CD14-positive monocyte (primary cell): Measurements from ENCODE around the gene CERS4. TPM values are rescaled to one million over a fixed set of nuclear protein-coding genes. Genes with fewer than 3 reads are reported as not detected.

Source experiments
- DNase-seq, 3 donors: peaks; one replicate each; pipeline ENCODE4 v3.0.0-alpha.2; 2011 to 2022
- H2AFZ ChIP-seq: 2 replicates; pipeline ENCODE4 v1.6.0; 2012; ENCODE audit warnings: mild to moderate bottlenecking, low read depth, low read length, inconsistent platforms; ENCODE audit not compliant: insufficient read depth, poor library complexity, severe bottlenecking
- H3K27ac ChIP-seq, 2 donors: 1 replicate in 1 of 2; 2 replicates in 1 of 2; pipeline ENCODE4 v1.5.1; 2012 to 2013; ENCODE audit warnings: low read length in 2 of 2, control low read depth in 1 of 2, inconsistent platforms in 1 of 2, low read depth in 1 of 2, mild to moderate bottlenecking in 1 of 2
- H3K27me3 ChIP-seq, 2 donors: one replicate each; pipeline versions ENCODE4 v1.6.0 to v1.6.1; 2011 to 2013; ENCODE audit warnings: low read length in 2 of 2; ENCODE audit not compliant: control insufficient read depth in 2 of 2, insufficient read depth in 2 of 2
- H3K36me3 ChIP-seq, 2 donors: replicated peaks in 1 of 2; 1 replicate in 1 of 2; 2 replicates in 1 of 2; pipeline versions ENCODE4 v1.5.1 to v1.6.1; 2012 to 2013; ENCODE audit warnings: low read length in 2 of 2, control low read depth in 1 of 2, inconsistent platforms in 1 of 2, mild to moderate bottlenecking in 1 of 2; ENCODE audit not compliant: insufficient read depth in 2 of 2, control insufficient read depth in 1 of 2
- H3K4me1 ChIP-seq, 2 donors: 1 replicate in 1 of 2; 2 replicates in 1 of 2; pipeline versions ENCODE4 v1.5.1 to v1.6.1; 2012 to 2013; ENCODE audit warnings: low read length in 2 of 2, control low read depth in 1 of 2, inconsistent platforms in 1 of 2, mild to moderate bottlenecking in 1 of 2, moderate library complexity in 1 of 2; ENCODE audit not compliant: insufficient read depth in 2 of 2, control insufficient read depth in 1 of 2
- H3K4me2 ChIP-seq: replicated peaks from 2 replicates; pipeline ENCODE3; 2012; ENCODE audit warnings: low read length, moderate library complexity, mild to moderate bottlenecking; ENCODE audit not compliant: poor library complexity, severe bottlenecking; ENCODE audit errors: extremely low read depth
- H3K4me3 ChIP-seq, 3 experiments: fragments of 200-600 bp in 1 of 3; sonication (generic) in 1 of 3; replicated peaks in 1 of 3; 1 replicate in 2 of 3; 2 replicates in 1 of 3; pipeline ENCODE4 v1.5.1; 2011 to 2013; ENCODE audit warnings: low read length in 3 of 3, mild to moderate bottlenecking in 3 of 3, control low read depth in 2 of 3, low read depth in 2 of 3, inconsistent platforms in 1 of 3, moderate library complexity in 1 of 3
- H3K79me2 ChIP-seq: 2 replicates; pipeline ENCODE4 v1.6.0; 2012; ENCODE audit warnings: mild to moderate bottlenecking, control low read depth, inconsistent platforms, low read length, moderate library complexity; ENCODE audit not compliant: insufficient read depth
- H3K9ac ChIP-seq: 2 replicates; pipeline ENCODE4 v1.6.0; 2017; ENCODE audit warnings: low read length, mild to moderate bottlenecking; ENCODE audit not compliant: insufficient read depth, poor library complexity, severe bottlenecking
- H3K9me3 ChIP-seq, 2 donors: replicated peaks in 1 of 2; 1 replicate in 1 of 2; 2 replicates in 1 of 2; pipeline versions ENCODE4 v1.5.1 to v1.6.1; 2012 to 2013; ENCODE audit warnings: low read length in 2 of 2, control low read depth in 1 of 2; ENCODE audit not compliant: control insufficient read depth in 1 of 2, insufficient read depth in 1 of 2
- H4K20me1 ChIP-seq: 2 replicates; pipeline ENCODE4 v1.6.0; 2012; ENCODE audit warnings: mild to moderate bottlenecking, low read length, control low read depth, moderate library complexity; ENCODE audit not compliant: insufficient read depth
- H3K27ac Mint-ChIP-seq, 7 donors: one replicate each; pipeline ENCODE4 v1.8.0; 2020; ENCODE audit warnings: mild to moderate bottlenecking in 7 of 7, mixed read lengths in 7 of 7, moderate library complexity in 6 of 7, inconsistent platforms in 2 of 7
- H3K27me3 Mint-ChIP-seq, 3 donors: one replicate each; pipeline ENCODE4 v1.8.0; 2021 to 2022; ENCODE audit warnings: low read depth in 3 of 3, mild to moderate bottlenecking in 3 of 3, mixed read lengths in 3 of 3, moderate library complexity in 3 of 3, inconsistent platforms in 1 of 3
- H3K36me3 Mint-ChIP-seq, 2 donors: one replicate each; pipeline ENCODE4 v1.8.0; 2020; ENCODE audit warnings: mixed read lengths in 2 of 2, inconsistent platforms in 1 of 2, mild to moderate bottlenecking in 1 of 2
- H3K4me1 Mint-ChIP-seq: one replicate; pipeline ENCODE4 v1.8.0; 2020; ENCODE audit warnings: mild to moderate bottlenecking, mixed read lengths
- H3K4me3 Mint-ChIP-seq, 2 donors: one replicate each; pipeline ENCODE4 v1.8.0; 2020; ENCODE audit warnings: mild to moderate bottlenecking in 2 of 2, mixed read lengths in 2 of 2, moderate library complexity in 1 of 2
- H3K9me3 Mint-ChIP-seq, 7 donors: one replicate each; pipeline ENCODE4 v1.8.0; 2020 to 2022; ENCODE audit warnings: mixed read lengths in 7 of 7, mild to moderate bottlenecking in 6 of 7, moderate library complexity in 6 of 7, inconsistent platforms in 2 of 7
- CTCF ChIP-seq: fragments of 200-600 bp; IDR thresholded peaks from one replicate; pipeline ENCODE4 v1.8.0; 2022; ENCODE audit warnings: antibody characterized with exemption, mild to moderate bottlenecking
- WGBS: methylation state at CpG from one replicate; pipeline ENCODE4 v1.1.5; 2013; ENCODE audit warnings: missing lambda C conversion rate; ENCODE audit not compliant: insufficient coverage; 5-methylcytosine and 5-hydroxymethylcytosine counted together
- intact Hi-C, 2 donors: fragments of 100-400 bp; cut with micrococcal nuclease; formaldehyde crosslinking; loops; one replicate each; pipeline versions ENCODE4 v1.15.0 to v1.15.1; 2023
- polyA plus RNA-seq, 3 donors: library from polyadenylated mRNA; depleted of rRNA in 1 of 3; unstranded in 2 of 3; stranded (reverse) in 1 of 3; fragments of 300-500 nt in 2 of 3; fragments of >200 nt in 1 of 3; fragmentation: Illumina TruSeq in 2 of 3; gene quantifications; 1 replicate in 2 of 3; 2 replicates in 1 of 3; pipeline ENCODE4 v1.2.3, GENCODE V29; 2012 to 2021

CERS4 gene
- polyA plus RNA-seq, 3 donors = 11.4 to 12.1 (median 12.0) TPM

GRCh38 chr19:8210421-8211101 lies 1.4 kb downstream of the CERS4 start:
- Histone ChIP-seq H3K4me3 (peak overlapping the region in 1 of 3 experiments; percentile 72), H3K4me2 (peak overlapping the region; percentile 78), H4K20me1 (no peaks in the 10 kb centered on the region), H3K27me3 (peaks cover 6 to 46% of the 10 kb centered on the region in 2 donors), H3K4me1 (peaks cover 24 to 29% of the 10 kb centered on the region in 2 donors), H3K9ac (no peak overlapping the region), H2AFZ (no peak overlapping the region), H3K36me3 (no peaks in the 10 kb centered on the region), H3K27ac (no peak overlapping the region), H3K9me3 (no peaks in the 10 kb centered on the region), H3K79me2 (no peaks in the 10 kb centered on the region)
- intact Hi-C loops = loop anchor here in 1 of 2 donors (5.0 kb wide), 1 partner anchor 33 kb away; no protein-coding TSS in a partner anchor
- H3K4me3 Mint-ChIP-seq = peak overlapping the region; percentile 73 to 90
- H3K36me3 Mint-ChIP-seq = peaks cover 6 to 7% of the 10 kb centered on the region in 2 donors
- peak overlapping the region in 3 of 7 donors; percentile 60 to 85 (median 63) for H3K27ac Mint-ChIP-seq
- TF ChIP-seq CTCF = no peak
- H3K27me3 Mint-ChIP-seq = peaks cover 47 to 75% (median 67%) of the 10 kb centered on the region in 3 donors
- H3K4me1 Mint-ChIP-seq = peaks cover 33% of the 10 kb centered on the region
- WGBS = 70% methylated on average over 6 of the region's 13 CpGs
- H3K9me3 Mint-ChIP-seq = peaks cover 0 to 16% (median 8%) of the 10 kb centered on the region in 7 donors
- no peak for DNase-seq

- no peak for TF ChIP-seq CTCF
- Histone ChIP-seq H3K4me3 (no peak overlapping the region), H3K27me3 (peaks cover 6 to 36% of the 10 kb centered on the region in 2 donors), H3K4me2 (no peak overlapping the region), H3K36me3 (no peaks in the 10 kb centered on the region), H3K9ac (no peak overlapping the region), H3K79me2 (no peaks in the 10 kb centered on the region), H4K20me1 (no peaks in the 10 kb centered on the region), H3K9me3 (no peaks in the 10 kb centered on the region), H3K4me1 (peaks cover 25 to 29% of the 10 kb centered on the region in 2 donors), H3K27ac (no peak overlapping the region), H2AFZ (no peak overlapping the region)
- Mint-ChIP-seq H3K4me3 (peak overlapping the region in 1 of 2 donors; percentile 39), H3K36me3 (peaks cover 6 to 7% of the 10 kb centered on the region in 2 donors), H3K27ac (peak overlapping the region in 1 of 7 donors; percentile 7), H3K9me3 (peaks cover 0 to 12% (median 8%) of the 10 kb centered on the region in 7 donors), H3K27me3 (peaks cover 41 to 70% (median 56%) of the 10 kb centered on the region in 3 donors), H3K4me1 (peaks cover 33% of the 10 kb centered on the region)
- DNase-seq = no peak
- WGBS = 94% methylated on average over 6 of the region's 6 CpGs
- intact Hi-C loops = loop anchor here in 1 of 2 donors (5.0 kb wide), 1 partner anchor 35 kb away; no protein-coding TSS in a partner anchor
Observed at GRCh38 chr19:8212212-8212611, 3.0 kb downstream of the CERS4 start.
